Fibroblast of villous mesenchyme (primary cell): Measurements from ENCODE around the gene DYTN. TPM values are rescaled to one million over a fixed set of nuclear protein-coding genes. Genes with fewer than 3 reads are reported as not detected.
"Not testable (repeated sequence)": the region's sequence is repeated elsewhere in the genome, so short reads cannot be mapped to it uniquely, and the experiment has no call there.

Source experiments
- DNase-seq: peaks from one replicate; pipeline ENCODE4 v3.0.0-alpha.2; 2010; ENCODE audit warnings: low read depth
- H3K4me3 ChIP-seq: 2 replicates; pipeline ENCODE4 v1.5.1; 2011; ENCODE audit warnings: low read depth, mild to moderate bottlenecking, low read length
- total RNA-seq: library from RNA; depleted of rRNA; stranded (reverse); fragments of >200 nt; gene quantifications from 2 replicates; pipeline ENCODE4 v1.2.3, GENCODE V29; 2012
- TF ChIP-seq, protein P1 (sequence below): IDR thresholded peaks from 2 replicates; pipeline ENCODE4 v1.5.1; 2012; ENCODE audit warnings: low read depth, mild to moderate bottlenecking, low read length; ENCODE audit not compliant: insufficient read depth

The DYTN gene
- total RNA-seq, 1 donor = not detected

- TF ChIP-seq, protein P1, sequence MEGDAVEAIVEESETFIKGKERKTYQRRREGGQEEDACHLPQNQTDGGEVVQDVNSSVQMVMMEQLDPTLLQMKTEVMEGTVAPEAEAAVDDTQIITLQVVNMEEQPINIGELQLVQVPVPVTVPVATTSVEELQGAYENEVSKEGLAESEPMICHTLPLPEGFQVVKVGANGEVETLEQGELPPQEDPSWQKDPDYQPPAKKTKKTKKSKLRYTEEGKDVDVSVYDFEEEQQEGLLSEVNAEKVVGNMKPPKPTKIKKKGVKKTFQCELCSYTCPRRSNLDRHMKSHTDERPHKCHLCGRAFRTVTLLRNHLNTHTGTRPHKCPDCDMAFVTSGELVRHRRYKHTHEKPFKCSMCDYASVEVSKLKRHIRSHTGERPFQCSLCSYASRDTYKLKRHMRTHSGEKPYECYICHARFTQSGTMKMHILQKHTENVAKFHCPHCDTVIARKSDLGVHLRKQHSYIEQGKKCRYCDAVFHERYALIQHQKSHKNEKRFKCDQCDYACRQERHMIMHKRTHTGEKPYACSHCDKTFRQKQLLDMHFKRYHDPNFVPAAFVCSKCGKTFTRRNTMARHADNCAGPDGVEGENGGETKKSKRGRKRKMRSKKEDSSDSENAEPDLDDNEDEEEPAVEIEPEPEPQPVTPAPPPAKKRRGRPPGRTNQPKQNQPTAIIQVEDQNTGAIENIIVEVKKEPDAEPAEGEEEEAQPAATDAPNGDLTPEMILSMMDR = no peak
- DNase-seq = no peak
- no peak overlapping the region for H3K4me3 ChIP-seq
Observed at GRCh38 chr2:206721256-206721920, 3.2 kb upstream of the DYTN start.

DNA sequence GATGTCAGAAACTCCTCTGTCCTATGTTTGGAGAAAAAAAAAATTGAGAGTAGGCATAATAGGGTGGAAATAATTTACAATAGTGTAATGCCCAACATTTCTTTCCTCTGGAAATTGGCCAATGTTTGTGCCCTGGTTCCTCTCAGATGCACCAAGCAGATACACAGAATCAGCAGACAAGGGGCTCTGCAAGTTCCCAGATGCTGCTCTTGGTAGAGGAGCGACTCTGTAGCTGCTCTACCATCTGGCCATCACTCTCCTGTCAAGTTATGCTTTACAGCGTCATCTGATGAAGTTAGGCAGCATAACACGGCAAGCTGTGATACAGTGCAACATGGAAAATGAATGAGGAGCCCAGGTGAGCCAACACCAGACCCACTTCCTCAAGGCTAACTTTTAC, 1.6 kb downstream of the DYTN start:
- TF ChIP-seq, protein P1 = no peak
- H3K4me3 ChIP-seq = no peak overlapping the region
- no peak for DNase-seq

DNA sequence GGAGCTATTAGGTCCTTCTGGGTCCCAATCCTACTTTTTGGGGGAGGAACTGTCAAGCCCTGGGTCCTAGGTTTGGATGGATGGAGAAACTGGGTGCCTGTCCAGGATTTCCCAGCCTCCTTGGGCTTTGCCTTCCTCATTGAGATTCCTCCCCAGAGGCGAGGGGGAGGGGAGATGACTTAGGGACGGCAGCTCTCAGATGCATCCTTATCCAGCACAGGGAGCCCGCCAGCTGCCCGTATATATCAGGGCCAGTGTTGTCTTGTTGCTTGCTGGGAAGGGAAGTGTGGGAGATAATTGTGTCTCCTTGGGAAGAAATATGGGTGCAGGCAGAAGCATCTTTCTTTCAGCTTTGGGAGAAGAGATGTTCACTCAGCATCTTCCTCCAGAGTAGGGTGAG, 3.0 kb downstream of the DYTN start:
- not testable (repeated sequence) for DNase-seq, H3K4me3 ChIP-seq

- DNase-seq = no peak
- TF ChIP-seq, protein P1 = no peak
- no peak overlapping the region for H3K4me3 ChIP-seq
Observed at GRCh38 chr2:206713746-206714145, 4.5 kb downstream of the DYTN start.

DNA sequence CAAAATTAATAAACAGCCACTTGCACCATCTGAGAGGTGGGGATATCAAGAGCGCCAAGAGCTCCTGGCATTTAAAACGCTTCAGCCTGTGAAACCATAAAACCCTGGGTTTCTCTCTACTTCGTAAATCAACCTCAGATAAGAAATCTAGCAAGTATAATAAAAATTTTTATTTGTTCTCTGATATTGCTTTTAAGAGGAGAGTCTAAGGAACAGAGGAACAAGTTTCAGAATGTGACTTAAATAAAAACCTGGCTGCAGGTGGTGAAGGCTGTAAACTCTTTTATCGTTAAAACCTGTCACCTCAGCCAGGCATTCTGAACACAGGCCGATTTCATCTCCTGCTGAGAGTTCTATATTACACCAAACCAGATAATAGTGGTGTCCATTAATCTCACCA, 9.9 kb downstream of the DYTN start:
- no peak overlapping the region for H3K4me3 ChIP-seq
- TF ChIP-seq, protein P1 = no peak
- no peak for DNase-seq

GRCh38 chr2:206707164-206707701, 11.0 kb downstream of the DYTN start:
- TF ChIP-seq, protein P1 = no peak

DNA sequence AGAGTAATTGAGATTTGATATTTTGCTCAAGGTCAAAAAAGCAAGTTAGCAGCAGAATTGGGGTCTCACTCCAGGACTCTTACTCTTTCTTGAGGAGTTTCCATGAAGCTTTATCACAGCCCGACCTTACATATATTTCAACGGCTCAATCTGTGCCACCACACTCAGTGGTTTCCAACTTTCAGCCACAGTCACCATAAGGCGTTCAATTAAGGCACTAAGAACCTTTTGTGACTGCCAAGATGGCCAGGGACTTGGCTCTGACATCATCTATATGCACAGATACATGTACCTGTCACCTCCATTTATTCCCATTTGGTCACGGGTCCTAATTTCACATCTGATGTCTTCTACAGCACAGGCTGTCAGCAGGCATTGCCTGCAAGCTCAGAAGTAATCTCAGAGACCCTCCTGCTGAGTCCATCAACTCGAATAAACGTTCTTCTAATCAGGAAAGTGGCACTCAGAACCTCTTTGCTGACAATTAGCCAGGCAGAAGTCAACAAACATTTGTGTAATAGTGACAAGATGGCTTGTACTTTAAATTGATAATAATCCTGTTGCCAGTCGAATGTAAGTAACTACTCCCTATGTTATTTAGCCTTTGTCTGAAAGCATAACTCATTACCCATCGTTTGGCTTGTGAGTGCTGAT, 16.1 kb downstream of the DYTN start:
- H3K4me3 ChIP-seq = no peak overlapping the region
- no peak for DNase-seq
- TF ChIP-seq, protein P1 = no peak

More at GRCh38 chr2:206707164-206707701, 11.0 kb downstream of the DYTN start:
- no peak overlapping the region for H3K4me3 ChIP-seq
- no peak for DNase-seq
